HEK293 (cell line): ENCODE data around the gene IMMP1L.

ENCODE experiments used
- CTCF ChIA-PET: fragments of 350-600 bp; formaldehyde crosslinking; extraction: SDS; loops from one replicate; lab custom pipeline; 2021; ENCODE audit warnings: antibody characterized with exemption; lab: Yijun Ruan, JAX
- POLR2A ChIA-PET: fragments of 300-600 bp; formaldehyde crosslinking; extraction: SDS; loops from one replicate; lab custom pipeline; 2020; ENCODE audit warnings: antibody characterized with exemption, inconsistent platforms; lab: Yijun Ruan, JAX
- H3K27ac ChIP-seq: fragments of 200-500 bp; sonication (Bioruptor generic); 2 replicates; pipeline ENCODE4 v1.5.1; 2014; ENCODE audit warnings: low read depth, low read length, control low read depth, inconsistent platforms; ENCODE audit errors: extremely low read depth
- H3K36me3 ChIP-seq, 2 experiments: fragments of 200-500 bp in 1 of 2; sonication (Bioruptor generic) in 1 of 2; 1 replicate in 1 of 2; 2 replicates in 1 of 2; pipeline ENCODE4 v1.5.1; 2014 to 2017; ENCODE audit warnings: inconsistent platforms in 2 of 2, low read length in 2 of 2; ENCODE audit not compliant: control insufficient read depth in 2 of 2, insufficient read depth in 1 of 2
- H3K4me1 ChIP-seq: fragments of 200-500 bp; sonication (Bioruptor generic); 2 replicates; pipeline ENCODE4 v1.5.1; 2014; ENCODE audit warnings: mild to moderate bottlenecking, low read length, inconsistent platforms; ENCODE audit not compliant: control insufficient read depth, insufficient read depth
- H3K4me3 ChIP-seq: 2 replicates; pipeline ENCODE4 v1.5.1; 2011; ENCODE audit warnings: low read depth, mild to moderate bottlenecking, control low read depth, low read length, moderate library complexity
- H3K9me3 ChIP-seq: fragments of 200-500 bp; sonication (Bioruptor generic); 2 replicates; pipeline ENCODE4 v1.5.1; 2014; ENCODE audit warnings: low read depth, low read length, inconsistent platforms; ENCODE audit not compliant: control insufficient read depth, insufficient read depth
- CTCF ChIP-seq: fragments of 450-650 bp; formaldehyde crosslinking; IDR thresholded peaks from 2 replicates; pipeline ENCODE4 v1.5.1; 2016; ENCODE audit warnings: missing biosample characterization, missing genetic modification characterization
- EGR2 ChIP-seq: fragments of 450-650 bp; formaldehyde crosslinking; IDR thresholded peaks from 2 replicates; pipeline ENCODE4 v1.5.1; 2016; ENCODE audit warnings: low read depth, missing biosample characterization, missing genetic modification characterization
- GLI4 ChIP-seq: fragments of 450-650 bp; formaldehyde crosslinking; IDR thresholded peaks from 2 replicates; pipeline ENCODE4 v1.5.1; 2016; ENCODE audit warnings: missing biosample characterization, missing genetic modification characterization
- HOXC10 ChIP-seq: sonication (generic); formaldehyde crosslinking; IDR thresholded peaks from 2 replicates; pipeline ENCODE4 v1.8.1; 2023; ENCODE audit warnings: mild to moderate bottlenecking, missing genetic modification reagents
- MEIS1 ChIP-seq: sonication (generic); formaldehyde crosslinking; IDR thresholded peaks from 2 replicates; pipeline ENCODE4 v1.8.1; 2022; ENCODE audit warnings: missing genetic modification reagents, mild to moderate bottlenecking, borderline replicate concordance
- PBX3 ChIP-seq: sonication (generic); formaldehyde crosslinking; IDR thresholded peaks from 2 replicates; pipeline ENCODE4 v1.8.1; 2022; ENCODE audit warnings: mild to moderate bottlenecking, moderate library complexity, missing genetic modification reagents
- PRDM4 ChIP-seq: fragments of 450-650 bp; formaldehyde crosslinking; IDR thresholded peaks from 2 replicates; pipeline ENCODE4 v1.5.1; 2017; ENCODE audit warnings: missing biosample characterization, missing genetic modification characterization
- RBAK ChIP-seq: fragments of 450-650 bp; formaldehyde crosslinking; IDR thresholded peaks from 2 replicates; pipeline ENCODE4 v1.5.1; 2016; ENCODE audit warnings: missing biosample characterization, missing genetic modification characterization
- REPIN1 ChIP-seq: fragments of 450-650 bp; formaldehyde crosslinking; IDR thresholded peaks from 2 replicates; pipeline ENCODE4 v1.5.1; 2017; ENCODE audit warnings: missing biosample characterization, missing genetic modification characterization, low read depth
- REST ChIP-seq: fragments of 450-650 bp; formaldehyde crosslinking; IDR thresholded peaks from 2 replicates; pipeline ENCODE4 v1.5.1; 2016; ENCODE audit warnings: missing biosample characterization, missing genetic modification characterization
- ZBTB21 ChIP-seq: fragments of 450-650 bp; formaldehyde crosslinking; IDR thresholded peaks from 2 replicates; pipeline ENCODE4 v1.5.1; 2017; ENCODE audit warnings: missing biosample characterization, missing genetic modification characterization
- ZEB2 ChIP-seq: fragments of 450-650 bp; formaldehyde crosslinking; IDR thresholded peaks from 2 replicates; pipeline ENCODE4 v1.5.1; 2016; ENCODE audit warnings: missing biosample characterization, missing genetic modification characterization
- ZNF112 ChIP-seq: fragments of 450-650 bp; formaldehyde crosslinking; IDR thresholded peaks from 2 replicates; pipeline ENCODE4 v1.5.0; 2017; ENCODE audit warnings: missing biosample characterization, missing genetic modification characterization
- ZNF155 ChIP-seq: fragments of 450-650 bp; formaldehyde crosslinking; IDR thresholded peaks from 2 replicates; pipeline ENCODE4 v1.5.1; 2016; ENCODE audit warnings: missing biosample characterization, missing genetic modification characterization
- ZNF157 ChIP-seq: fragments of 450-650 bp; formaldehyde crosslinking; IDR thresholded peaks from 2 replicates; pipeline ENCODE4 v1.5.1; 2016; ENCODE audit warnings: missing biosample characterization, missing genetic modification characterization
- ZNF211 ChIP-seq: fragments of 450-650 bp; formaldehyde crosslinking; IDR thresholded peaks from 2 replicates; pipeline ENCODE4 v1.5.1; 2016; ENCODE audit warnings: low read depth, missing biosample characterization, missing genetic modification characterization
- ZNF24 ChIP-seq: fragments of 450-650 bp; formaldehyde crosslinking; IDR thresholded peaks from 2 replicates; pipeline ENCODE4 v1.5.1; 2016; ENCODE audit warnings: missing biosample characterization, missing genetic modification characterization
- ZNF311 ChIP-seq: fragments of 450-650 bp; formaldehyde crosslinking; IDR thresholded peaks from 2 replicates; pipeline ENCODE4 v1.5.1; 2017; ENCODE audit warnings: missing biosample characterization, missing genetic modification characterization, borderline replicate concordance
- ZNF449 ChIP-seq: fragments of 450-650 bp; formaldehyde crosslinking; IDR thresholded peaks from 2 replicates; pipeline ENCODE4 v1.5.1; 2017; ENCODE audit warnings: missing biosample characterization, mild to moderate bottlenecking, missing genetic modification characterization, moderate library complexity
- ZNF544 ChIP-seq: fragments of 450-650 bp; formaldehyde crosslinking; IDR thresholded peaks from 2 replicates; pipeline ENCODE4 v1.5.0; 2017; ENCODE audit warnings: missing biosample characterization, missing genetic modification characterization
- ZNF548 ChIP-seq: fragments of 450-650 bp; formaldehyde crosslinking; IDR thresholded peaks from 2 replicates; pipeline ENCODE4 v1.5.1; 2016; ENCODE audit warnings: missing biosample characterization, missing genetic modification characterization
- ZNF561 ChIP-seq: fragments of 450-650 bp; IDR thresholded peaks from 2 replicates; pipeline ENCODE4 v1.5.1; 2018; ENCODE audit warnings: missing biosample characterization, missing genetic modification characterization, borderline replicate concordance
- ZNF626 ChIP-seq: fragments of 450-650 bp; sonication (Bioruptor Pico); formaldehyde crosslinking; IDR thresholded peaks from 2 replicates; pipeline ENCODE4 v1.5.1; 2018; ENCODE audit warnings: missing biosample characterization, missing genetic modification characterization, inconsistent platforms
- ZNF664 ChIP-seq: fragments of 450-650 bp; formaldehyde crosslinking; IDR thresholded peaks from 2 replicates; pipeline ENCODE4 v1.5.1; 2016; ENCODE audit warnings: missing biosample characterization, missing genetic modification characterization
- ZNF785 ChIP-seq: fragments of 450-650 bp; formaldehyde crosslinking; IDR thresholded peaks from 2 replicates; pipeline ENCODE4 v1.5.1; 2016; ENCODE audit warnings: missing biosample characterization, missing genetic modification characterization
- ZNF830 ChIP-seq: fragments of 450-650 bp; IDR thresholded peaks from 2 replicates; pipeline ENCODE4 v1.5.0; 2018; ENCODE audit warnings: missing biosample characterization, missing genetic modification characterization, low read depth, mild to moderate bottlenecking, moderate library complexity
- ZSCAN4 ChIP-seq: fragments of 450-650 bp; formaldehyde crosslinking; IDR thresholded peaks from 2 replicates; pipeline ENCODE4 v1.5.1; 2017; ENCODE audit warnings: missing biosample characterization, missing genetic modification characterization

The IMMP1L gene

GRCh38 chr11:31478223-31478590 is 31.2 kb downstream of the IMMP1L start (continued):
- no peak for TF ChIP-seq PBX3 (CRISPR knock-in tag)
- no peak for TF ChIP-seq ZNF785 (tag by site-specific recombination)
- TF ChIP-seq ZNF24, result no peak
- TF ChIP-seq RBAK, result no peak
- TF ChIP-seq ZNF112 (tag by site-specific recombination), result no peak
- no peak for TF ChIP-seq PRDM4 (tag by site-specific recombination)
- no peak for TF ChIP-seq ZNF830 (tag by site-specific recombination)
- no peak for TF ChIP-seq CTCF (tag by site-specific recombination)
- no peak for TF ChIP-seq ZNF157 (tag by site-specific recombination)
- no peak for TF ChIP-seq MEIS1 (CRISPR knock-in tag)
- TF ChIP-seq ZNF211, result no peak
- TF ChIP-seq ZNF548 (tag by site-specific recombination), result no peak
- TF ChIP-seq ZNF626, result no peak

- Histone ChIP-seq H3K4me1 (no peaks in the 10 kb centered on the region), H3K4me3 (no peak overlapping the region), H3K36me3 (no peaks in the 10 kb centered on the region), H3K27ac (no peak overlapping the region), H3K9me3 (no peaks in the 10 kb centered on the region)
- CTCF ChIA-PET, result no interaction called here
- TF ChIP-seq ZNF311 (tag by site-specific recombination) (no peak), EGR2 (tag by site-specific recombination) (no peak), ZEB2 (tag by site-specific recombination) (no peak), ZNF155 (tag by site-specific recombination) (no peak), REPIN1 (tag by site-specific recombination) (no peak), GLI4 (tag by site-specific recombination) (no peak), ZNF544 (tag by site-specific recombination) (no peak), HOXC10 (no peak), ZNF561 (no peak), REST (no peak), ZNF449 (tag by site-specific recombination) (no peak), ZNF664 (tag by site-specific recombination) (no peak), ZBTB21 (tag by site-specific recombination) (no peak), ZSCAN4 (no peak)
- POLR2A ChIA-PET, result interaction anchor here (1.4 kb wide), 1 partner anchor 9 kb away, joined by 3 read pairs; no protein-coding TSS in a partner anchor
Observed at GRCh38 chr11:31477528-31478222, 31.7 kb downstream of the IMMP1L start.
